Smooth muscle cell (in vitro differentiated cells): ENCODE measurements around the gene NCOR1. TPM values are rescaled to one million over a fixed set of nuclear protein-coding genes. Genes with fewer than 3 reads are reported as not detected.
"Not testable (repeated sequence)": the region's sequence is repeated elsewhere in the genome, so short reads cannot be mapped to it uniquely, and the experiment has no call there.

Experiments used
- DNase-seq: peaks from one replicate; lab custom pipeline; 2025; ENCODE audit not compliant: unreplicated experiment; lab: John Stamatoyannopoulos, UW
- H2AFZ ChIP-seq: fragments of 200-600 bp; sonication (generic); 2 replicates; pipeline ENCODE4 v1.6.0; 2016; ENCODE audit warnings: antibody characterized with exemption, low read depth, mild to moderate bottlenecking
- H3F3A ChIP-seq: fragments of 200-600 bp; sonication (generic); 2 replicates; pipeline ENCODE4 v1.6.0; 2017; ENCODE audit warnings: antibody characterized with exemption, low read depth
- H3K27ac ChIP-seq: fragments of 200-600 bp; sonication (generic); 2 replicates; pipeline ENCODE4 v1.5.1; 2016; ENCODE audit warnings: low read depth, mild to moderate bottlenecking
- H3K27me3 ChIP-seq: fragments of 200-600 bp; sonication (generic); 2 replicates; pipeline ENCODE4 v1.6.1; 2016; ENCODE audit warnings: low read depth, mild to moderate bottlenecking
- H3K36me3 ChIP-seq: fragments of 200-600 bp; sonication (generic); 2 replicates; pipeline ENCODE4 v1.5.1; 2016; ENCODE audit warnings: low read depth
- H3K4me1 ChIP-seq: fragments of 200-600 bp; sonication (generic); 2 replicates; pipeline ENCODE4 v1.5.1; 2016; ENCODE audit warnings: low read depth
- H3K4me2 ChIP-seq: fragments of 200-600 bp; sonication (generic); 2 replicates; pipeline ENCODE4 v1.6.0; 2016; ENCODE audit warnings: mild to moderate bottlenecking
- H3K4me3 ChIP-seq: fragments of 200-600 bp; sonication (generic); 2 replicates; pipeline ENCODE4 v1.5.1; 2016; ENCODE audit warnings: mild to moderate bottlenecking
- H3K79me2 ChIP-seq: fragments of 200-600 bp; sonication (generic); 2 replicates; pipeline ENCODE4 v1.6.0; 2016; ENCODE audit warnings: low read depth, mild to moderate bottlenecking
- H3K9ac ChIP-seq: fragments of 200-600 bp; sonication (generic); 2 replicates; pipeline ENCODE4 v1.6.0; 2016; ENCODE audit warnings: low read depth
- H3K9me3 ChIP-seq: fragments of 200-600 bp; sonication (generic); replicated peaks from 2 replicates; pipeline ENCODE4 v1.5.1; 2016; ENCODE audit warnings: low read depth
- H4K20me1 ChIP-seq: fragments of 200-600 bp; sonication (generic); 2 replicates; pipeline ENCODE4 v1.6.0; 2016; ENCODE audit warnings: low read depth
- WGBS: methylation state at CpG from one replicate; pipeline ENCODE4 v1.1.7; 2016; ENCODE audit warnings: low lambda C conversion rate; 5-methylcytosine and 5-hydroxymethylcytosine counted together
- polyA plus RNA-seq: library from polyadenylated mRNA; unstranded; fragments of >200 nt; fragmentation: Nextera tagmentation; extraction: Ambion mirVana; gene quantifications from 2 replicates; pipeline ENCODE4 v1.2.1, GENCODE V29; 2016
- total RNA-seq: library from RNA; depleted of rRNA; stranded (reverse); fragments of >200 nt; gene quantifications from 2 replicates; pipeline ENCODE4 v1.2.3, GENCODE V29; 2014
- TF ChIP-seq, protein P1 (sequence below): fragments of 200-600 bp; sonication (generic); IDR thresholded peaks from 2 replicates; pipeline ENCODE4 v1.5.1; 2017; ENCODE audit warnings: borderline replicate concordance, mild to moderate bottlenecking, antibody characterized with exemption; ENCODE audit not compliant: insufficient read depth, poor library complexity, severe bottlenecking

Gene NCOR1
- total and polyA plus RNA-seq, 2 experiments from 2014 or later: 79.1 to 119 TPM

DNA sequence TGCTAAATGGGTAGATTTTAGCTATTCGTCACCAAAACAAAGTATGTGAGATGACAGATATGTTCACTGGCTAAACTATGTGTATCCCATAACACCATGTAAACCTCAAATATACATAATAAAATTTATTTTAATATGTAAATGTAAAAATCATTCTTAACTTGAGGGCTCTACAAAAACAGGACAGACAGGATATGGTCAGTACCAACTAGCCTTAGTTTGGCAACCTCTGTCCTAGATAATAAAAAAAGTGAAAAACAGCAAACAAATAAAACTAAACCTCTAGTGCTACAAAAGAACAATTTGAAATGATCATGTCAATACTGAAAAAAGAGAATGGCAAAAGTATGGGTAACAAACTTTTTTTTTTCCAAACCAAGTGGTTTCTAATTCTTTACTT, 33.8 kb downstream of the NCOR1 start:
- Histone ChIP-seq H2AFZ (no peak overlapping the region), H3K27ac (no peak overlapping the region), H3K36me3 (peaks cover 4% of the 10 kb centered on the region), H3K4me3 (no peak overlapping the region), H3F3A (no peaks in the 10 kb centered on the region), H3K4me1 (no peaks in the 10 kb centered on the region), H3K4me2 (no peak overlapping the region), H4K20me1 (peaks cover 75% of the 10 kb centered on the region), H3K9ac (no peak overlapping the region), H3K79me2 (peaks cover 88% of the 10 kb centered on the region), H3K27me3 (no peaks in the 10 kb centered on the region), H3K9me3 (no peaks in the 10 kb centered on the region)
- no peak for DNase-seq
- TF ChIP-seq, protein P1, sequence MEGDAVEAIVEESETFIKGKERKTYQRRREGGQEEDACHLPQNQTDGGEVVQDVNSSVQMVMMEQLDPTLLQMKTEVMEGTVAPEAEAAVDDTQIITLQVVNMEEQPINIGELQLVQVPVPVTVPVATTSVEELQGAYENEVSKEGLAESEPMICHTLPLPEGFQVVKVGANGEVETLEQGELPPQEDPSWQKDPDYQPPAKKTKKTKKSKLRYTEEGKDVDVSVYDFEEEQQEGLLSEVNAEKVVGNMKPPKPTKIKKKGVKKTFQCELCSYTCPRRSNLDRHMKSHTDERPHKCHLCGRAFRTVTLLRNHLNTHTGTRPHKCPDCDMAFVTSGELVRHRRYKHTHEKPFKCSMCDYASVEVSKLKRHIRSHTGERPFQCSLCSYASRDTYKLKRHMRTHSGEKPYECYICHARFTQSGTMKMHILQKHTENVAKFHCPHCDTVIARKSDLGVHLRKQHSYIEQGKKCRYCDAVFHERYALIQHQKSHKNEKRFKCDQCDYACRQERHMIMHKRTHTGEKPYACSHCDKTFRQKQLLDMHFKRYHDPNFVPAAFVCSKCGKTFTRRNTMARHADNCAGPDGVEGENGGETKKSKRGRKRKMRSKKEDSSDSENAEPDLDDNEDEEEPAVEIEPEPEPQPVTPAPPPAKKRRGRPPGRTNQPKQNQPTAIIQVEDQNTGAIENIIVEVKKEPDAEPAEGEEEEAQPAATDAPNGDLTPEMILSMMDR: no peak
- 100% methylated on average over 1 of the region's 1 CpG for WGBS

DNA sequence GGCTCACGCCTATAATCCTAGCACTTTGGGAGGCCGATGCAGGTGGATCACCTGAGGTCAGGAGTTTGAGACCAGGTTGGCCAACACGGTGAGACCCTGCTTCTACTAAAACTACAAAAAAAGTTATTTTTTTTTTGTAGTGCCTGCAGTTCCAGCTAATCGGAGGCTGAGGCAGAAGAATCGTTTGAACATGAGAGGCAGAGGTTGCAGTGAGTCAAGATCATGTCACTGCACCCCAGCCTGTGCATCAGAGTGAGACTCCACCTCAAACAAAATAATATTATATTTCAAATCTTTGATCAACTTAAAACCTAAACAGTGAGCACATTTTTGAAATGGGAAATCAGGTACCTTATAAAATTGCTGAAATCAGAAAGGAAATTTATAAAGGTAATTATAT, 36.5 kb downstream of the NCOR1 start:
- no peak overlapping the region for H2AFZ ChIP-seq
- H4K20me1 ChIP-seq: peaks cover 74% of the 10 kb centered on the region
- TF ChIP-seq, protein P1: no peak
- peaks cover 89% of the 10 kb centered on the region for H3K79me2 ChIP-seq
- no peak overlapping the region for H3K4me2 ChIP-seq
- no peak overlapping the region for H3K4me3 ChIP-seq
- H3K9ac ChIP-seq: no peak overlapping the region
- WGBS: 91% methylated on average over 5 of the region's 5 CpGs
- no peaks in the 10 kb centered on the region for H3K36me3 ChIP-seq
- no peaks in the 10 kb centered on the region for H3K27me3 ChIP-seq
- H3F3A ChIP-seq: no peaks in the 10 kb centered on the region
- no peaks in the 10 kb centered on the region for H3K9me3 ChIP-seq
- no peaks in the 10 kb centered on the region for H3K4me1 ChIP-seq
- no peak overlapping the region for H3K27ac ChIP-seq
- DNase-seq: no peak

DNA sequence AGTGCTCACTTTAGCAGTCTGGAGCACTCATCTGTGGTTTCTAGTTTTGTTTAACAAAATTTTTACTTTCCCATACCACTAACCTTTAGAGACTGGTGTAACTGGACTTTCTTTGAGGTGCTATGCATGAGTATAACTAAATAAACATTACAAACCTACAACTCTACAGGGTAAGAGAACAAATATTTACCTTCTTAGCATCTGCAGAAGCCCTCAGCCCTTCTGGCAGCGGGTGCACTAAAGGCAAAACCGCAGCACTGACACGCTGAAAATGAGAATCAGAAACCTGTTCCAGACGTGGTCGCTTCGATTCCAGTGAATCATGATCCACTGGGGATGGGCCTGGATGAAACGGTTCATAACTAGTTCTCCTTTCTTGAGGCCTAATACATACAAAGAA, 43.7 kb downstream of the NCOR1 start:
- DNase-seq: no peak
- Histone ChIP-seq H4K20me1 (peaks cover 43% of the 10 kb centered on the region), H3K4me3 (no peak overlapping the region), H3K27ac (no peak overlapping the region), H3F3A (peaks cover 3% of the 10 kb centered on the region), H3K79me2 (peaks cover 66% of the 10 kb centered on the region), H3K9ac (no peak overlapping the region), H3K4me1 (no peaks in the 10 kb centered on the region), H3K27me3 (no peaks in the 10 kb centered on the region), H3K36me3 (peaks cover 3% of the 10 kb centered on the region), H3K9me3 (no peaks in the 10 kb centered on the region), H3K4me2 (no peak overlapping the region), H2AFZ (no peak overlapping the region)
- TF ChIP-seq, protein P1: no peak
- 92% methylated on average over 7 of the region's 7 CpGs for WGBS

DNA sequence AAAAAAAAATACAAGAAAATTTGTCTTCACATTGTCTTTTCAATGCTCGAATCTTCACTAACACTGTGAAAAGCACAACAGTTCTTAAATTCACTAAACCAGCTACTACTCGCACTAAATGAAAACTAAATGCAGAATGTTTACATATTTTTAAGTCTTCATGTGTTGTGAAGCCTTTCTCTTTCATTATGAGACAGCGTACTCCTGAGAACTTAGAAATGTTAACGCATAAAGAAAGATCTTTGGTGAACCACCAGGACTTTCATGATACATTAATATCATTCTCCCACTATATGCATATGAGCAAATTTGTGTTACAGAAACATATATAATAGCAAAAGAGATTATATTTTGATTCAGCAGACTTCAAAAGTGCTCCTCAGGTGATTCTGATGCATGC, 48.6 kb downstream of the NCOR1 start:
- H3K79me2 ChIP-seq: peaks cover 44% of the 10 kb centered on the region
- not testable (repeated sequence) for H3K27ac ChIP-seq, H2AFZ ChIP-seq, H3K27me3 ChIP-seq, H4K20me1 ChIP-seq, H3K4me2 ChIP-seq, H3K4me1 ChIP-seq, H3F3A ChIP-seq, H3K4me3 ChIP-seq, H3K36me3 ChIP-seq, DNase-seq, H3K9me3 ChIP-seq, H3K9ac ChIP-seq
- 98% methylated on average over 4 of the region's 4 CpGs for WGBS
